ENCODE results near the gene PPFIBP1. TPM values are rescaled to one million over a fixed set of nuclear protein-coding genes. Genes with fewer than 3 reads are reported as not detected.

PPFIBP1 gene
- total RNA-seq, 1 donor, result 131 TPM

- no peak overlapping the region for H3K4me3 ChIP-seq (ENCODE audit: low read depth, low read length)
- DNase-seq (ENCODE audit: low read depth), result peak; percentile 60
- no peak for TF ChIP-seq CTCF (IDR thresholded peaks at IDR 0.05; ENCODE audit: insufficient read depth, low read length)
These were observed 27.3 kb downstream of the PPFIBP1 start for GRCh38 chr12:27551172-27551840.

GRCh38 chr12:27552235-27552634, 28.2 kb downstream of the PPFIBP1 start:
- TF ChIP-seq CTCF (IDR thresholded peaks at IDR 0.05; ENCODE audit: insufficient read depth, low read length), result no peak
- DNase-seq (ENCODE audit: low read depth), result no peak
- no peak overlapping the region for H3K4me3 ChIP-seq (ENCODE audit: low read depth, low read length)

- DNase-seq (ENCODE audit: low read depth), result peak; percentile 52
- TF ChIP-seq CTCF (IDR thresholded peaks at IDR 0.05; ENCODE audit: insufficient read depth, low read length), result no peak
- H3K4me3 ChIP-seq (ENCODE audit: low read depth, low read length), result no peak overlapping the region
These were observed 29.0 kb downstream of the PPFIBP1 start for GRCh38 chr12:27552886-27553560.

GRCh38 chr12:27553941-27554340, 29.9 kb downstream of the PPFIBP1 start:
- DNase-seq (ENCODE audit: low read depth), result no peak
- TF ChIP-seq CTCF (IDR thresholded peaks at IDR 0.05; ENCODE audit: insufficient read depth, low read length), result no peak
- peak overlapping the region; percentile 43 for H3K4me3 ChIP-seq (ENCODE audit: low read depth, low read length)

- H3K4me3 ChIP-seq (ENCODE audit: low read depth, low read length), result peak overlapping the region; percentile 43
- DNase-seq (ENCODE audit: low read depth), result peak; percentile 92
- TF ChIP-seq CTCF (IDR thresholded peaks at IDR 0.05; ENCODE audit: insufficient read depth, low read length), result no peak
These were observed 30.6 kb downstream of the PPFIBP1 start for GRCh38 chr12:27554421-27555186.

- no peak for TF ChIP-seq CTCF (IDR thresholded peaks at IDR 0.05; ENCODE audit: insufficient read depth, low read length)
- peak overlapping the region; percentile 43 for H3K4me3 ChIP-seq (ENCODE audit: low read depth, low read length)
- peak; percentile 45 for DNase-seq (ENCODE audit: low read depth)
These were observed 31.4 kb downstream of the PPFIBP1 start for GRCh38 chr12:27555361-27555760.

Data from fibroblast of the aortic adventitia (primary cell).